Measurements from ENCODE around the gene CCDC81. TPM values are rescaled to one million over a fixed set of nuclear protein-coding genes. Genes with fewer than 3 reads are reported as not detected.

Gene CCDC81
- total and polyA plus RNA-seq, 9 of the 15 experiments (the other 6 are each of a cell fraction or from before 2014, with no cell fraction given): 0.16 to 1.0 (median 0.41) TPM

DNA sequence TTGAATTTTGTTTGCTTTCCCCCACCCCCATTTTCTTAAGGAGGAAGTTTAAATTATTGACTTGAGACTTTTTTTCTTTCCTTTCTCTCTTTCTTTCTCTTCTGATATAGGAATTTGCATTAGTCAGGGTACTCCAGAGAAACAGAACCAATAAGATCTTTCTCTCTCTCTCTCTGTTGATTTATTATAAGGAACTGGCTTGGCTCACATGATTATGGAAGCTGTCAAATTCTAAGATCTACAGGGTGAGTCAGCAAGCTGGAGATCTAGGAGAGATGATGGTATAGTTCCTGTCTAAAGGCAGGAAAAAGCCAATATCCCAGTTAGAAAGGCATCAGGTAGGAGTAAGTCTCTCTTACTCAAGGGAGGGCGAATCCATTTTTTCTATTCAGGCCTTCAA, 64.0 kb downstream of the CCDC81 start (continued):
- no peak for TF ChIP-seq SREBF1 (IDR thresholded peaks at IDR 0.05; ENCODE audit: borderline replicate concordance, low read depth, low read length)
- TF ChIP-seq, protein P1, sequence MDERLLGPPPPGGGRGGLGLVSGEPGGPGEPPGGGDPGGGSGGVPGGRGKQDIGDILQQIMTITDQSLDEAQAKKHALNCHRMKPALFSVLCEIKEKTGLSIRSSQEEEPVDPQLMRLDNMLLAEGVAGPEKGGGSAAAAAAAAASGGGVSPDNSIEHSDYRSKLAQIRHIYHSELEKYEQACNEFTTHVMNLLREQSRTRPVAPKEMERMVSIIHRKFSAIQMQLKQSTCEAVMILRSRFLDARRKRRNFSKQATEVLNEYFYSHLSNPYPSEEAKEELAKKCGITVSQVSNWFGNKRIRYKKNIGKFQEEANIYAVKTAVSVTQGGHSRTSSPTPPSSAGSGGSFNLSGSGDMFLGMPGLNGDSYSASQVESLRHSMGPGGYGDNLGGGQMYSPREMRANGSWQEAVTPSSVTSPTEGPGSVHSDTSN (CRISPR knock-in tag; IDR thresholded peaks at IDR 0.05; ENCODE audit: low read depth): no peak
- TF ChIP-seq, protein P1 (tag; conservative IDR thresholded peaks at IDR 0.05; ENCODE audit: low read depth): peak; percentile 98
- peak; percentile 36; the same call in 1 of the 2 replicates for TF ChIP-seq JUN (IDR thresholded peaks at IDR 0.05; ENCODE audit: borderline replicate concordance, low read depth, low read length)
- TF ChIP-seq JUN (CRISPR knock-in tag; IDR thresholded peaks at IDR 0.05; ENCODE audit: borderline replicate concordance): no peak
- TF ChIP-seq ZNF354B (CRISPR knock-in tag; IDR thresholded peaks at IDR 0.05): no peak
- no peak for TF ChIP-seq ZNF143 (CRISPR knock-in tag; IDR thresholded peaks at IDR 0.05)
- no peak for TF ChIP-seq HNRNPH1 (optimal IDR thresholded peaks at IDR 0.05; ENCODE audit: low read depth, low read length)
- TF ChIP-seq ELF2 (CRISPR knock-in tag; IDR thresholded peaks at IDR 0.05): peak; percentile 33; the same call in 1 of the 2 replicates
- TF ChIP-seq RNF2 (IDR thresholded peaks at IDR 0.05): peak; percentile 20; the same call in 1 of the 2 replicates

DNA sequence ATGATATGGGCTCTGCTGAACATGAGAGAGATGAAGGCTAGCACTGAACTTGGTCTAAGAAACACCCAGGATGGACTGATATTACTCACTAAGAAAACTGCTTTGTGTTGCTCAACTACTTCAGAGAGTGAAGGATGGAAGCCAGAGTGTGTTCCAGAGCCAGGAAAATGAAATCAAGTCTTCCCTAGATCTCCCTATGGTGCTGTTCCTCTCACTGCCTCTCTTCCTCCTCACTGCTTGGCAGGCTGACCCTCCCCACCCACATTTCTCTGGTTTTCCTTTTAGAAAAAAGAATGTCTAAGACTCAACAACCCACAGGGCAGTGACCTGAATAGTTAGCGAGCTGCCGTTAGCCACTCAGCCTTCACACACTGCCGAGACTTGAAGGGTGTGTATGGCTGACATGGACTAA, 65.6 kb downstream of the CCDC81 start:
- Histone ChIP-seq H3K36me3 (ENCODE audit: control insufficient read depth, insufficient read depth, low read length) (no peaks in the 10 kb centered on the region), H3K27me3 (ENCODE audit: control insufficient read depth in 2 of 2, insufficient read depth in 2 of 2, low read length in 2 of 2) (no peaks in the 10 kb centered on the region), H3K27ac (ENCODE audit: extremely low read depth, low read depth, low read length) (no peak overlapping the region), H3K79me2 (ENCODE audit: control insufficient read depth, insufficient read depth, low read length) (no peaks in the 10 kb centered on the region), H3K4me3 (no peak overlapping the region), H3K9me1 (ENCODE audit: control insufficient read depth, insufficient read depth, low read length) (no peaks in the 10 kb centered on the region), H3K4me1 (replicated peaks in 1 of 2; ENCODE audit: control insufficient read depth in 2 of 2, insufficient read depth in 2 of 2, low read length in 2 of 2) (peaks cover 0 to 4% of the 10 kb centered on the region in 2 experiments; a peak in 2 of 5 replicates), H3K9me3 (replicated peaks; ENCODE audit: control insufficient read depth, insufficient read depth, low read depth, low read length) (no peaks in the 10 kb centered on the region), H3K9ac (ENCODE audit: insufficient read depth in 1 of 2, low read depth in 2 of 2, low read length in 2 of 2) (no peak overlapping the region), H4K20me1 (replicated peaks; ENCODE audit: control insufficient read depth, insufficient read depth, low read length) (no peaks in the 10 kb centered on the region), H3K4me2 (ENCODE audit: insufficient read depth, low read length) (no peak overlapping the region; the same call in 1 of the 2 replicates), H2AFZ (ENCODE audit: low read depth, low read length) (peak overlapping the region; percentile 53)
- intact Hi-C loops (cut with micrococcal nuclease): no loop called here
- no peak for TF ChIP-seq ZNF146 (CRISPR knock-in tag; IDR thresholded peaks at IDR 0.05; ENCODE audit: unreplicated experiment)
- TF ChIP-seq NRF1 (conservative IDR thresholded peaks at IDR 0.05 in 1 of 2, IDR thresholded peaks at IDR 0.05 in 1 of 2): no peak
- TF ChIP-seq FOXK1 (CRISPR knock-in tag; IDR thresholded peaks at IDR 0.05; ENCODE audit: borderline replicate concordance): no peak
- TF ChIP-seq, protein P2, sequence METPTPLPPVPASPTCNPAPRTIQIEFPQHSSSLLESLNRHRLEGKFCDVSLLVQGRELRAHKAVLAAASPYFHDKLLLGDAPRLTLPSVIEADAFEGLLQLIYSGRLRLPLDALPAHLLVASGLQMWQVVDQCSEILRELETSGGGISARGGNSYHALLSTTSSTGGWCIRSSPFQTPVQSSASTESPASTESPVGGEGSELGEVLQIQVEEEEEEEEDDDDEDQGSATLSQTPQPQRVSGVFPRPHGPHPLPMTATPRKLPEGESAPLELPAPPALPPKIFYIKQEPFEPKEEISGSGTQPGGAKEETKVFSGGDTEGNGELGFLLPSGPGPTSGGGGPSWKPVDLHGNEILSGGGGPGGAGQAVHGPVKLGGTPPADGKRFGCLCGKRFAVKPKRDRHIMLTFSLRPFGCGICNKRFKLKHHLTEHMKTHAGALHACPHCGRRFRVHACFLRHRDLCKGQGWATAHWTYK (CRISPR knock-in tag; IDR thresholded peaks at IDR 0.05): no peak
- ATAC-seq: peak; percentile 40; the same call in 1 of the 3 replicates
- in situ Hi-C loops (cut with MboI): no loop called here
- CTCF ChIA-PET (ENCODE audit: low intra/inter-chr PET ratio): no interaction called here
- POLR2A ChIA-PET: no interaction called here
- DNase-seq (ENCODE audit: extremely low read depth in 1 of 4, low spot score in 3 of 4): no peak
- no TSS peak for BruUV-seq (replicated peaks)
- WGBS (ENCODE audit: insufficient coverage, low coverage, missing lambda C conversion rate): 15% methylated on average over 3 of the region's 3 CpGs
- no peak for FAIRE-seq
